GM20431 (cell line): ENCODE results near the gene TRIM2.

Source experiments
- in situ Hi-C: fragments of 300-500 bp; cut with MseI, MboI; formaldehyde crosslinking; loops from one replicate; pipeline ENCODE4 v1.15.0; 2020; ENCODE audit warnings: low sequenced_read_pairs; ENCODE audit not compliant: unreplicated experiment

Gene TRIM2

GRCh38 chr4:153244969-153245368 is 40.7 kb downstream of the TRIM2 start:
- in situ Hi-C loops = no loop called here

- in situ Hi-C loops = no loop called here
Observed at GRCh38 chr4:153245775-153246174, 41.5 kb downstream of the TRIM2 start.

- in situ Hi-C loops = no loop called here
Observed at GRCh38 chr4:153246446-153247115, 42.3 kb downstream of the TRIM2 start.

GRCh38 chr4:153247116-153247490 is 42.9 kb downstream of the TRIM2 start:
- in situ Hi-C loops = no loop called here

- in situ Hi-C loops = no loop called here
Observed at GRCh38 chr4:153248641-153249198, 44.5 kb downstream of the TRIM2 start.

- in situ Hi-C loops = no loop called here
Observed at GRCh38 chr4:153249199-153250041, 45.2 kb downstream of the TRIM2 start.

GRCh38 chr4:153252122-153252521 is 47.9 kb downstream of the TRIM2 start:
- in situ Hi-C loops = no loop called here

- in situ Hi-C loops = no loop called here
Observed at GRCh38 chr4:153255233-153255632, 51.0 kb downstream of the TRIM2 start.

- in situ Hi-C loops = no loop called here
Observed at GRCh38 chr4:153257151-153257620, 52.9 kb downstream of the TRIM2 start.

GRCh38 chr4:153257991-153258390 is 53.7 kb downstream of the TRIM2 start:
- in situ Hi-C loops = no loop called here

- in situ Hi-C loops = no loop called here
Observed at GRCh38 chr4:153258750-153259149, 54.5 kb downstream of the TRIM2 start.

- in situ Hi-C loops = no loop called here
Observed at GRCh38 chr4:153259661-153260060, 55.4 kb downstream of the TRIM2 start.

GRCh38 chr4:153260132-153260531 is 55.9 kb downstream of the TRIM2 start:
- in situ Hi-C loops = no loop called here

- in situ Hi-C loops = no loop called here
Observed at GRCh38 chr4:153260553-153261300, 56.5 kb downstream of the TRIM2 start.

GRCh38 chr4:153261461-153261860 is 57.2 kb downstream of the TRIM2 start:
- in situ Hi-C loops = no loop called here

GRCh38 chr4:153261914-153262313 is 57.7 kb downstream of the TRIM2 start:
- in situ Hi-C loops = no loop called here

GRCh38 chr4:153265306-153266047 is 61.2 kb downstream of the TRIM2 start:
- in situ Hi-C loops = no loop called here

GRCh38 chr4:153266988-153267387 is 62.7 kb downstream of the TRIM2 start:
- in situ Hi-C loops = no loop called here

- in situ Hi-C loops = no loop called here
Observed at GRCh38 chr4:153267890-153268289, 63.6 kb downstream of the TRIM2 start.

GRCh38 chr4:153268295-153268694 is 64.1 kb downstream of the TRIM2 start:
- in situ Hi-C loops = no loop called here
